IPS-15b (cell line): ENCODE data around the gene MRGPRX3.
"Not testable (repeated sequence)": the region's sequence is repeated elsewhere in the genome, so short reads cannot be mapped to it uniquely, and the experiment has no call there.

Experiments used
- H3K27me3 ChIP-seq: one replicate; pipeline ENCODE4 v1.6.1; 2013; ENCODE audit warnings: low read length; ENCODE audit not compliant: control insufficient read depth, insufficient read depth
- H3K36me3 ChIP-seq: one replicate; pipeline ENCODE4 v1.6.1; 2013; ENCODE audit warnings: low read length; ENCODE audit not compliant: control insufficient read depth, insufficient read depth
- H3K4me1 ChIP-seq: one replicate; pipeline ENCODE4 v1.6.1; 2013; ENCODE audit warnings: mild to moderate bottlenecking, low read length; ENCODE audit not compliant: control insufficient read depth, insufficient read depth
- H3K4me3 ChIP-seq: one replicate; pipeline ENCODE4 v1.5.1; 2013; ENCODE audit warnings: low read depth, low read length
- H3K9ac ChIP-seq: one replicate; pipeline ENCODE4 v1.6.1; 2013; ENCODE audit warnings: low read depth, mild to moderate bottlenecking, low read length
- H3K9me3 ChIP-seq: one replicate; pipeline ENCODE4 v1.6.1; 2013; ENCODE audit warnings: mild to moderate bottlenecking, low read length; ENCODE audit not compliant: control insufficient read depth, insufficient read depth

Gene MRGPRX3

DNA sequence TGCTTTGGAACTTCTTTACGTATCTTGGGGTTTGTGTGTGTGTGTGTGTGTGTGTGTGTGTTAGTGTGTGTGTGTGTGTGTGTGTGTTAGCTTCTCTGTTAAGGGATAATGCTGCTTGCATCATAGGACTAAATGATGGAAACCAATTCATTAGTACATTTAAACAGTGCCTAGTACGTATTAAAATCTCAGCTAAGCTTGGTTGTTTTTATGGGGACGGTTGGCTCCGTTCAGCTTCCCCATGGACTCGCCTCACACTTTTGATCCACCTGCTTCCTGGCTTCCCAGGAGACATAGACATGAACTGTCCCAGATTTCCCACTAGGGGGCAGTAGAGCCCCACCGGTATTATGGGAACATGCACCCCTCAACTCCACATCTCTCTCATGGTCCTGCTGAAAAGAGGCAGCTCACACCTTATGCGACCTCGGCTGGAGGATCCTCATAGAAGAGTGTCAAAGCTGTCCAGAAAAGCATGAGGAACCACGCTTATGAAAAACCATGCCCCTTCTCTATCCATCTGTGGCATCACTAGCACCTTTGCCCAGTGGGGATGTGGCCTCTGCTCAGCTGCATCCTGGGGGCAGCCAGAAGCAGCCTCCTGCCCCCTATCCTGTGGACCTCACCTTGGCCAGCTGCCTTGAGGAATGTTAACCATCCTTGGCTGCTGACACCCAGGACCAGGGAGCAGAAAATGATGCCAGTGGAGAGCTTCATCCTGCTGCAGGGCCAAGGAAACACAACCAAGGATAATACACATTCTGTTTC lies 16.8 kb upstream of the MRGPRX3 start:
- Histone ChIP-seq H3K9ac (no peak overlapping the region), H3K27me3 (peaks cover 26% of the 10 kb centered on the region), H3K9me3 (no peaks in the 10 kb centered on the region), H3K36me3 (no peaks in the 10 kb centered on the region), H3K4me3 (no peak overlapping the region), H3K4me1 (no peaks in the 10 kb centered on the region)

DNA sequence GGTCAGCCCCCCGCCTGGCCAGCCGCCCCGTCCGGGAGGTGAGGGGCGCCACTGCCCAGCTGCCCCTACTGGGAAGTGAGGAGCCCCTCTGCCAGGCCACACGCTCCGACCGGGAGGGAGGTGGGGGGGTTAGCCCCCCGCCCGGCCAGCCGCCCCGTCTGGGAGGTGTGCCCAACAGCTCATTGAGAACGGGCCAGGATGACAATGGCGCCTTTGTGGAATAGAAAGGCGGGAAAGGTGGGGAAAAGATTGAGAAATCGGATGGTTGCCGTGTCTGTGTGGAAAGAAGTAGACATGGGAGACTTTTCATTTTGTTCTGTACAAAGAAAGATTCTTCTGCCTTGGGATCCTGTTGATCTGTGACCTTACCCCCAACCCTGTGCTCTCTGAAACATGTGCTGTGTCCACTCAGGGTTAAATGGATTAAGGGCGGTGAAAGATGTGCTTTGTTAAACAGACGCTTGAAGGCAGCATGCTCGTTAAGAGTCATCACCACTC lies 11.0 kb upstream of the MRGPRX3 start:
- not testable (repeated sequence) for H3K4me1 ChIP-seq, H3K4me3 ChIP-seq, H3K36me3 ChIP-seq, H3K9ac ChIP-seq, H3K27me3 ChIP-seq, H3K9me3 ChIP-seq

DNA sequence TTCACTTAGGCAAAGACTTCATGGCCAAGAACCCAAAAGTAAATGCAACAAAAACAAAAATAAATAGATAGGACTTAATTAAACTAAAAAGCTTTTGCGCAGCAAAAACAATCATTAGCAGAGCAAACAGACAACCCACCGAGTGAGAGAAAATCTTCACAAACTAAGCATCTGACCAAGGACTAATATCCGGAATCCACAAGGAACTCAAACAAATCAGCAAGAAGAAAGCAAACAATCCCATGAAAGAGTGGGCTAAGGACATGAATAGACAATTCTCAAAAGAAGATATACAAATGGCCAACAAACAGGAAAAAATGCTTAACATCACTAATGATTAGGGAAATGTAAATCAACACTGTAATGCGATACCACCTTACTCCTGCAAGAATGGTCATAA lies 1.3 kb upstream of the MRGPRX3 start:
- H3K36me3 ChIP-seq, H3K9ac ChIP-seq, H3K9me3 ChIP-seq, H3K4me3 ChIP-seq, H3K27me3 ChIP-seq, H3K4me1 ChIP-seq: not testable (repeated sequence)

DNA sequence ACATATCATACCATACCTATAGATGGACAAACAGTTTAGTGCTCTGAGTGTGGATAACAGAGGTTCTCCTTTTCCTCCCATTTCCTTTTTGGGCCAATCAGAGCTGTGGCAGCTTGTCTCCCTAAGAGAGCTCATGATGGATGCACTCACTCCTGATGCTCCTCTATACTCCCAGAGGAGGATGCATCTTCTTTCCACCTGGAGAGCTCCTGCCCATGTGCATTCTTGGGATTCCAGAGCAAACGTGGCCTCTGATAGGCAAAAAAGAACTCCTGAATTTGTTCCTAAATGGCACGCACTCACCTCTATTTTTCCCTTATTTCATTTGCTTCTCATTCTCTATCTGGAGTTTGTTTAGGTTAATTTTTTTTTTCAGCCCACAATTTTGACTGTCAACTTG lies 2.9 kb downstream of the MRGPRX3 start:
- no peaks in the 10 kb centered on the region for H3K27me3 ChIP-seq
- H3K4me3 ChIP-seq = no peak overlapping the region
- no peaks in the 10 kb centered on the region for H3K4me1 ChIP-seq
- H3K9ac ChIP-seq = no peak overlapping the region
- H3K36me3 ChIP-seq = no peaks in the 10 kb centered on the region
- H3K9me3 ChIP-seq = no peaks in the 10 kb centered on the region

DNA sequence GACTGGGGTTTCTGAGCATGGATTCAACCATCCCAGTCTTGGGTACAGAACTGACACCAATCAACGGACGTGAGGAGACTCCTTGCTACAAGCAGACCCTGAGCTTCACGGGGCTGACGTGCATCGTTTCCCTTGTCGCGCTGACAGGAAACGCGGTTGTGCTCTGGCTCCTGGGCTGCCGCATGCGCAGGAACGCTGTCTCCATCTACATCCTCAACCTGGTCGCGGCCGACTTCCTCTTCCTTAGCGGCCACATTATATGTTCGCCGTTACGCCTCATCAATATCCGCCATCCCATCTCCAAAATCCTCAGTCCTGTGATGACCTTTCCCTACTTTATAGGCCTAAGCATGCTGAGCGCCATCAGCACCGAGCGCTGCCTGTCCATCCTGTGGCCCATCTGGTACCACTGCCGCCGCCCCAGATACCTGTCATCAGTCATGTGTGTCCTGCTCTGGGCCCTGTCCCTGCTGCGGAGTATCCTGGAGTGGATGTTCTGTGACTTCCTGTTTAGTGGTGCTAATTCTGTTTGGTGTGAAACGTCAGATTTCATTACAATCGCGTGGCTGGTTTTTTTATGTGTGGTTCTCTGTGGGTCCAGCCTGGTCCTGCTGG lies 4.9 kb downstream of the MRGPRX3 start:
- Histone ChIP-seq H3K4me3 (no peak overlapping the region), H3K27me3 (peaks cover 1% of the 10 kb centered on the region), H3K36me3 (no peaks in the 10 kb centered on the region), H3K9me3 (no peaks in the 10 kb centered on the region), H3K9ac (no peak overlapping the region), H3K4me1 (no peaks in the 10 kb centered on the region)

DNA sequence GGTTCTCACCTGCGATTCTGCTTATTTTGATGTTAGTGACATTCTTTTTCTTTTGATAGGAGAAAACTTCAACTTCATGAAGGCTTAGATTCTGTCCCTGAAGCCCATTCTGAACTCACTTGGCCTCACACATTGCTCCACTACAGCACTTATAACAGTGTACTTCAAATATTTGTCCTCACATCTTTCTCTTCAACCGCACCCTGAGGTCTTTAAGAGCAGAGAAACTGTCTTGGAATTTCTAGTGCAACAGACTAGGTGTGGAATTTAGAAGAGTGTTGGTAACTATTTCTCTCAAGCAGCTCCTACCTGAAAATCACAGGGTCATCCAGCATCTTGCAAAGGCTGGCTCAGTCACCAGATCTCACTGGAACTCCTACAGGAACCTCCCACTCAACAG lies 7.8 kb downstream of the MRGPRX3 start:
- H3K36me3 ChIP-seq = no peaks in the 10 kb centered on the region
- no peak overlapping the region for H3K4me3 ChIP-seq
- H3K4me1 ChIP-seq = no peaks in the 10 kb centered on the region
- no peaks in the 10 kb centered on the region for H3K9me3 ChIP-seq
- H3K9ac ChIP-seq = no peak overlapping the region
- peaks cover 7% of the 10 kb centered on the region for H3K27me3 ChIP-seq

DNA sequence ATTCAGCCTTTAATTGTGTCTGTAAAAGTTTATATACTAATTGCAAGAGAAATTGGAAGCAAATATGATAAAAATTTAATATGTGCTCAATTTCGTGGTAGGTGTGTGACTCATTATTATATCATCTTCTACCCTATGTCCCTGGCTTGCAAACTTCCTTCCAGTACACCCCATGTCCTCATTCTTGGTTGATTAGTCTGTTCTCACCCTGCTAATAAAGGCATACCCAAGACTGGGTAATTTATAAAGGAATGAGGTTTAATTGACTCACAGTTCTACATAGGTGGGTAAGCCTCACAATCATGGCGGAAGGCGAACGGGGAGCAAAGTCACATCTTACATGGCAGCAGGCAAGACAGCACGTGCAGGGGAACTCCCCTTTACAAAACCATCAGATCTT lies 11.9 kb downstream of the MRGPRX3 start:
- H3K9me3 ChIP-seq = no peaks in the 10 kb centered on the region
- H3K4me3 ChIP-seq = no peak overlapping the region
- H3K36me3 ChIP-seq = no peaks in the 10 kb centered on the region

DNA sequence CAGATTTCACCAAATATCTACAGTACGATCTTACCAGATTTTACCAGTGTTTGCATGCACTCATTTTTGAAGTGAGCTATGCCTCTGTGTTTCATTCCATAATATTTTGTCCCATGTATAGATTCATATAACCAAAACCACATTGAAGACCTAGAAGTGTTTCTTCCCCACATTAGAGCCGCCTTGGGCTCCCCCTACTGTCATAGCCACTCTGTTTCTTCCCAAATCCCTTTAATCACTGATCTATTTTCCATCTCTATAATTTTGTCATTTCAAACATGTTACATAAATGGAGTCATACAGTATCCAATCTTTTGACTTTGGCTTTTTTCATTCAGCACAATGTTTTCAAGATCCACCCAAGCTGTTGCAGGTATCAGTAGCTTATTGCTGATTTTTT lies 12.7 kb downstream of the MRGPRX3 start:
- Histone ChIP-seq H3K27me3 (peaks cover 7% of the 10 kb centered on the region), H3K4me1 (no peaks in the 10 kb centered on the region), H3K9ac (no peak overlapping the region)

More for the DNA sequence above, 11.9 kb downstream of the MRGPRX3 start:
- peaks cover 7% of the 10 kb centered on the region for H3K27me3 ChIP-seq
- no peak overlapping the region for H3K9ac ChIP-seq
- H3K4me1 ChIP-seq = no peaks in the 10 kb centered on the region

DNA sequence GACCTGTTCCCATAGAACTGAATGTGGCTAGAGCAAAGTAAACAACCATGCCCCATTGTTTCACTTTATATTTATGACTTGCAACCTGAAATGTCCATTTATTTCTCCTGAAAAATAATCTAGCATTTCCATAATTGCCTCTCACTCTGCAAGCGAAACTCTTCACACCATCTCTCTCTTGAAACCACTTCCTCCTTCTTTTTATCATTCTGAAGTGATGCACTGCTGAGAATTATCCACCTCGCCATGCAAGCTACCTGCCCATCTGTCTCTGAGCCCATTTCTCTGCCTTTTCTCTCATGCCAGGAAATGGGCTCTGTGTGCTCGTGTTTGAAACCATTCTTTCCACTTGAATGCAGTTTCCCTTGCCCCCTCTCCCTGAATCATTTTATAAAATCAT lies 13.5 kb downstream of the MRGPRX3 start:
- Histone ChIP-seq H3K4me3 (no peak overlapping the region), H3K36me3 (no peaks in the 10 kb centered on the region), H3K9ac (no peak overlapping the region), H3K4me1 (no peaks in the 10 kb centered on the region), H3K27me3 (peaks cover 7% of the 10 kb centered on the region), H3K9me3 (no peaks in the 10 kb centered on the region)

More for the DNA sequence above, 12.7 kb downstream of the MRGPRX3 start:
- Histone ChIP-seq H3K9me3 (no peaks in the 10 kb centered on the region), H3K4me3 (no peak overlapping the region), H3K36me3 (no peaks in the 10 kb centered on the region)

DNA sequence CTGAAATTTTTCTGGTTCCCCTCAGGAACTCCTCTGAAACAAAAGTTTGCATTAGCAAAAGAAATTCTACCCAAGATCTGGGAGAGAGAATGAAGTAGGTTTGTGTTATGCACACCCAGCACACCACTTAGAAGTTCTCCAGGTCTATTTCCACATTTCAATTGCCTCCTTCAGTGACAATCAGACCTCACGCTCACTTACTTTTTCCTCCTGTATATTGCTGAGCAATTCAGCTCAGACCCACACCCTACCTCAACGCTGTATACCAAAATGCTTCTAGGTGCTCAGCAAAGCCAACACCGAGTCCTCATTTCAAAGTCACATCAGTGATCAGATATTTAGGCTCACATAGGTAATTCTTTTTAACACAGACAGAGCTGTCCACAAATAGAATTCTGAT lies 19.2 kb downstream of the MRGPRX3 start:
- Histone ChIP-seq H3K36me3 (no peaks in the 10 kb centered on the region), H3K27me3 (no peaks in the 10 kb centered on the region), H3K4me3 (no peak overlapping the region), H3K9me3 (no peaks in the 10 kb centered on the region), H3K9ac (no peak overlapping the region), H3K4me1 (no peaks in the 10 kb centered on the region)

DNA sequence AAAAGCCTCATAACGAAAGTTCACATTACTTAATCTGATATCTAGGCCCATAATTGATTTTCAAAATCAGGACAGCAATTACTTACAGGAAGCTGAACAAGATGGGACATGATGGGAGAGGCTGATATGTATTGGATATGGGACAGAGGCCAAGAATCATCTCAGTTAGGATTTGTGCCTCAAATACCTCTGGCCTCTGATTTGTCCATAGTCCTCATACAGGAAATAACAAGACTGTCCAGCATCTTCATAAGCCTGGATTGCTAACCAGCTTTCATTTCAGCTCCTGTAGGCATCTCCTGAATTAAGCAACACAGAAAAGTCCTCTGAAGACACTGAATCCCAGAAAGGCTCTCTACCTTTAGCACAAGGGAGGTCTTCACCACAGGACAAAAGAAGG lies 36.0 kb downstream of the MRGPRX3 start:
- no peaks in the 10 kb centered on the region for H3K27me3 ChIP-seq
- no peaks in the 10 kb centered on the region for H3K4me1 ChIP-seq
- no peaks in the 10 kb centered on the region for H3K36me3 ChIP-seq
- H3K4me3 ChIP-seq = no peak overlapping the region
- no peak overlapping the region for H3K9ac ChIP-seq
- H3K9me3 ChIP-seq = no peaks in the 10 kb centered on the region

DNA sequence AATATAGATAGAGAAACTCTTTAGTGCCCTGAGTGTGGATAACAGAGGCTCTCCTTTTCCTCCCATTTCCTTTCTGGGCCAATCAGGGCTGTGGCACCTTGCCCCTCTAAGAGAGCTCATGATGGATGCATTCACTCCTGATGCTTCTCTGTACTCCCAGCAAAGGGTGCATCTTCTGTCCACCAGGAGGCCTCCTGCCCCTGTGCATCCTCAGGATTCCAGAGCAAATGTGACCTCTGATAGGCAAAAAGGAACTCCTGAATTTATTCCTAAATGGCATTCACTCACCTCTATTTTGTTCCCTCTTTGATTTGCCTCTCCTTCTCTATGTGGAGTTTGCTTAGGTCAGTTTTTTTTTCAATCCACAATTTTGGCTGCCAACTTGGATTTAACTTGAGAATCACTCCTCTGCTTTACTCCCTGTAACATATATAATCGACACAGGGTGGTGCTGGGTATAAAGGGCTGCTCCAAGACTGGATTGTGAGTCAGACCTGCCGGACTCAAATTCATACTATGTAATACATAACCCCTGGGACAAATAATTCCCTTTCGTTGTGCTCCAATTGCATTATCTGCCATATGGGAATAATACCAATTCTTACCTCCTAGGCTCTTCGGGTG lies 39.1 kb downstream of the MRGPRX3 start:
- Histone ChIP-seq H3K4me1 (no peaks in the 10 kb centered on the region), H3K36me3 (no peaks in the 10 kb centered on the region), H3K9me3 (no peaks in the 10 kb centered on the region), H3K27me3 (no peaks in the 10 kb centered on the region), H3K9ac (no peak overlapping the region), H3K4me3 (no peak overlapping the region)
